Type B pancreatic cell (in vitro differentiated cells): ENCODE results near the gene ZC3H18. TPM values are rescaled to one million over a fixed set of nuclear protein-coding genes. Genes with fewer than 3 reads are reported as not detected.

Experiments used
- DNase-seq: peaks from one replicate; pipeline ENCODE4 v3.0.0; 2021; ENCODE audit warnings: mixed read lengths; ENCODE audit not compliant: unreplicated experiment; ENCODE audit errors: extremely low spot score
- H3K27ac Mint-ChIP-seq: 2 replicates; pipeline ENCODE4 v1.8.0; 2021; ENCODE audit warnings: mild to moderate bottlenecking, mixed read lengths
- H3K27me3 Mint-ChIP-seq: 2 replicates; pipeline ENCODE4 v1.8.0; 2021; ENCODE audit warnings: mixed read lengths
- H3K36me3 Mint-ChIP-seq: 2 replicates; pipeline ENCODE4 v1.8.0; 2021; ENCODE audit warnings: mixed read lengths
- H3K4me1 Mint-ChIP-seq: one replicate; pipeline ENCODE4 v1.8.0; 2021; ENCODE audit warnings: mixed read lengths; ENCODE audit not compliant: unreplicated experiment
- H3K4me3 Mint-ChIP-seq: 2 replicates; pipeline ENCODE4 v1.8.0; 2021; ENCODE audit warnings: mild to moderate bottlenecking, mixed read lengths
- H3K9me3 Mint-ChIP-seq: 2 replicates; pipeline ENCODE4 v1.8.0; 2021; ENCODE audit warnings: mixed read lengths
- CTCF ChIP-seq: fragments of 200-600 bp; sonication (generic); conservative IDR thresholded peaks from 2 replicates; pipeline ENCODE4 v1.5.0; 2021; ENCODE audit warnings: antibody characterized with exemption, mild to moderate bottlenecking
- total RNA-seq: library from RNA; stranded (reverse); gene quantifications from 2 replicates; pipeline ENCODE4 v1.2.1, GENCODE V29; 2021; ENCODE audit warnings: low replicate concordance

Gene ZC3H18
- total RNA-seq, 1 donor from 2014 or later, result 70.2 TPM

- Mint-ChIP-seq H3K9me3 (no peaks in the 10 kb centered on the region), H3K27me3 (no peaks in the 10 kb centered on the region), H3K4me1 (peaks cover 10% of the 10 kb centered on the region), H3K4me3 (no peak overlapping the region), H3K27ac (no peak overlapping the region), H3K36me3 (no peaks in the 10 kb centered on the region)
- DNase-seq, result no peak
- TF ChIP-seq CTCF, result no peak
Observed at GRCh38 chr16:88622125-88622524, 51.9 kb downstream of the ZC3H18 start.

- Mint-ChIP-seq H3K4me3 (no peak overlapping the region), H3K27me3 (no peaks in the 10 kb centered on the region), H3K36me3 (no peaks in the 10 kb centered on the region), H3K27ac (no peak overlapping the region), H3K9me3 (no peaks in the 10 kb centered on the region), H3K4me1 (peaks cover 7% of the 10 kb centered on the region)
- DNase-seq, result no peak
- no peak for TF ChIP-seq CTCF
Observed at GRCh38 chr16:88622866-88623265, 52.7 kb downstream of the ZC3H18 start.

- no peaks in the 10 kb centered on the region for H3K9me3 Mint-ChIP-seq
- no peak overlapping the region for H3K27ac Mint-ChIP-seq
- no peaks in the 10 kb centered on the region for H3K36me3 Mint-ChIP-seq
- H3K4me3 Mint-ChIP-seq, result no peak overlapping the region
- peaks cover 2% of the 10 kb centered on the region for H3K4me1 Mint-ChIP-seq
- TF ChIP-seq CTCF, result no peak
- DNase-seq, result no peak
- no peaks in the 10 kb centered on the region for H3K27me3 Mint-ChIP-seq
Observed at GRCh38 chr16:88623858-88624257, 53.7 kb downstream of the ZC3H18 start.

GRCh38 chr16:88624481-88624880, 54.3 kb downstream of the ZC3H18 start:
- no peaks in the 10 kb centered on the region for H3K27me3 Mint-ChIP-seq
- no peaks in the 10 kb centered on the region for H3K36me3 Mint-ChIP-seq

GRCh38 chr16:88624977-88625576, 54.9 kb downstream of the ZC3H18 start:
- no peak for DNase-seq
- Mint-ChIP-seq H3K27me3 (no peaks in the 10 kb centered on the region), H3K27ac (no peak overlapping the region), H3K36me3 (no peaks in the 10 kb centered on the region), H3K9me3 (no peaks in the 10 kb centered on the region), H3K4me1 (no peaks in the 10 kb centered on the region), H3K4me3 (no peak overlapping the region)
- no peak for TF ChIP-seq CTCF

More at GRCh38 chr16:88624481-88624880, 54.3 kb downstream of the ZC3H18 start:
- Mint-ChIP-seq H3K4me1 (no peaks in the 10 kb centered on the region), H3K4me3 (no peak overlapping the region), H3K9me3 (no peaks in the 10 kb centered on the region), H3K27ac (no peak overlapping the region)
- DNase-seq, result no peak
- TF ChIP-seq CTCF, result no peak

- Mint-ChIP-seq H3K36me3 (no peaks in the 10 kb centered on the region), H3K9me3 (no peaks in the 10 kb centered on the region), H3K27ac (no peak overlapping the region), H3K4me3 (no peak overlapping the region), H3K4me1 (no peaks in the 10 kb centered on the region), H3K27me3 (no peaks in the 10 kb centered on the region)
- DNase-seq, result no peak
- no peak for TF ChIP-seq CTCF
Observed at GRCh38 chr16:88626646-88627045, 56.4 kb downstream of the ZC3H18 start.
